HG03066 (cell line): ENCODE results near the gene IHH.

Experiments
- ATAC-seq: cut with Tn5 transposase; IDR thresholded peaks from one replicate; pipeline ENCODE4 v1.9.1; 2021; ENCODE audit warnings: low read depth; ENCODE audit not compliant: unreplicated experiment

Gene IHH

GRCh38 chr2:219042750-219043149, 18.0 kb downstream of the IHH start:
- ATAC-seq, result no peak

GRCh38 chr2:219042157-219042556, 18.6 kb downstream of the IHH start:
- no peak for ATAC-seq

GRCh38 chr2:219041252-219041651, 19.5 kb downstream of the IHH start, which contains the start of gene CFAP65:
TSS of gene CFAP65 (minus strand) at chr2:219041516. CDS start at chr2:219039048, 2,468 bp downstream.
- ATAC-seq, result no peak

GRCh38 chr2:219038600-219038999, 22.1 kb downstream of the IHH start:
- ATAC-seq, result no peak

GRCh38 chr2:219037783-219038499, 22.8 kb downstream of the IHH start:
- ATAC-seq, result no peak

- ATAC-seq, result no peak
These were observed 24.8 kb downstream of the IHH start for GRCh38 chr2:219035942-219036341.

- no peak for ATAC-seq
These were observed 25.9 kb downstream of the IHH start for GRCh38 chr2:219034823-219035222.

GRCh38 chr2:219032051-219032745, 28.5 kb downstream of the IHH start:
- ATAC-seq, result no peak

- ATAC-seq, result no peak
These were observed 29.5 kb downstream of the IHH start for GRCh38 chr2:219031005-219031738.

GRCh38 chr2:219030177-219030940, 30.4 kb downstream of the IHH start:
- no peak for ATAC-seq

- peak; percentile 87 for ATAC-seq
These were observed 30.9 kb downstream of the IHH start for GRCh38 chr2:219029829-219030165.

GRCh38 chr2:219028996-219029828, 31.5 kb downstream of the IHH start:
- peak; percentile 12 for ATAC-seq

GRCh38 chr2:219028141-219028540, 32.6 kb downstream of the IHH start:
- ATAC-seq, result no peak

- ATAC-seq, result no peak
These were observed 33.1 kb downstream of the IHH start for GRCh38 chr2:219027511-219028055.

GRCh38 chr2:219026946-219027345, 33.8 kb downstream of the IHH start:
- ATAC-seq, result no peak

- no peak for ATAC-seq
These were observed 34.8 kb downstream of the IHH start for GRCh38 chr2:219025637-219026585.

- ATAC-seq, result no peak
These were observed 36.7 kb downstream of the IHH start for GRCh38 chr2:219024059-219024458.

- ATAC-seq, result no peak
These were observed 37.6 kb downstream of the IHH start for GRCh38 chr2:219023045-219023605.
